ENCODE measurements around the gene ASCC3.

The ASCC3 gene

GRCh38 chr6:100467129-100468015 lies 413.8 kb downstream of the ASCC3 start:
- CTCF ChIA-PET: no interaction called here
- POLR2A ChIA-PET: no interaction called here
- TF ChIP-seq TARDBP (IDR thresholded peaks at IDR 0.05): no peak
- no peak for TF ChIP-seq ELF4 (IDR thresholded peaks at IDR 0.05)
- TF ChIP-seq L3MBTL2 (conservative IDR thresholded peaks at IDR 0.05): no peak
- TF ChIP-seq SP1 (IDR thresholded peaks at IDR 0.05): no peak
- TF ChIP-seq PKNOX1 (IDR thresholded peaks at IDR 0.05): no peak
- TF ChIP-seq BHLHE40 (IDR thresholded peaks at IDR 0.05; ENCODE audit: borderline replicate concordance): no peak
- TF ChIP-seq ARNT (IDR thresholded peaks at IDR 0.05): no peak
- no peak for TF ChIP-seq ZNF384 (IDR thresholded peaks at IDR 0.05)
- no peak for TF ChIP-seq FOXK2 (IDR thresholded peaks at IDR 0.05)
- no peak for TF ChIP-seq HDGF (IDR thresholded peaks at IDR 0.05; ENCODE audit: borderline replicate concordance)
- no peak for TF ChIP-seq FOXM1 (IDR thresholded peaks at IDR 0.05; ENCODE audit: borderline replicate concordance)
- no peak for TF ChIP-seq NFRKB (IDR thresholded peaks at IDR 0.05)
- TF ChIP-seq LEF1 (IDR thresholded peaks at IDR 0.05; ENCODE audit: borderline replicate concordance): no peak
- no peak for TF ChIP-seq FOXA1 (IDR thresholded peaks at IDR 0.05)
- no peak for TF ChIP-seq SUZ12 (IDR thresholded peaks at IDR 0.05)
- DNase-seq (ENCODE audit: extremely low spot score): no peak

- ChIA-PET POLR2A (no interaction called here), CTCF (interaction anchor here (1.4 kb wide), 1 partner anchor 350 kb away, joined by 4 read pairs; no protein-coding TSS in a partner anchor)
- no peak for TF ChIP-seq L3MBTL2 (conservative IDR thresholded peaks at IDR 0.05)
- no peak for TF ChIP-seq ELF4 (IDR thresholded peaks at IDR 0.05)
- no peak for TF ChIP-seq NFRKB (IDR thresholded peaks at IDR 0.05)
- TF ChIP-seq TARDBP (IDR thresholded peaks at IDR 0.05): no peak
- no peak for TF ChIP-seq SUZ12 (IDR thresholded peaks at IDR 0.05)
- TF ChIP-seq BHLHE40 (IDR thresholded peaks at IDR 0.05; ENCODE audit: borderline replicate concordance): no peak
- TF ChIP-seq FOXK2 (IDR thresholded peaks at IDR 0.05): no peak
- TF ChIP-seq SP1 (IDR thresholded peaks at IDR 0.05): no peak
- TF ChIP-seq PKNOX1 (IDR thresholded peaks at IDR 0.05): no peak
- TF ChIP-seq ARNT (IDR thresholded peaks at IDR 0.05): no peak
- TF ChIP-seq HDGF (IDR thresholded peaks at IDR 0.05; ENCODE audit: borderline replicate concordance): no peak
- TF ChIP-seq LEF1 (IDR thresholded peaks at IDR 0.05; ENCODE audit: borderline replicate concordance): no peak
- no peak for TF ChIP-seq FOXA1 (IDR thresholded peaks at IDR 0.05)
- TF ChIP-seq ZNF384 (IDR thresholded peaks at IDR 0.05): no peak
- TF ChIP-seq CTBP1 (IDR thresholded peaks at IDR 0.05; ENCODE audit: borderline replicate concordance): no peak
- TF ChIP-seq FOXM1 (IDR thresholded peaks at IDR 0.05; ENCODE audit: borderline replicate concordance): no peak
- DNase-seq (ENCODE audit: extremely low spot score): no peak
These were observed 414.6 kb downstream of the ASCC3 start for GRCh38 chr6:100466410-100467128.

- ChIA-PET POLR2A (interaction anchor here (1.2 to 1.8 kb wide), 4 partner anchors 90 to 289 kb away, joined by 3 to 10 read pairs (median 4); no protein-coding TSS in a partner anchor), CTCF (interaction anchor here (1.0 to 1.6 kb wide), 3 partner anchors 8 to 359 kb away, joined by 3 to 5 read pairs (median 4); no protein-coding TSS in a partner anchor)
- no peak for DNase-seq (ENCODE audit: extremely low spot score)
- TF ChIP-seq FOXA1 (IDR thresholded peaks at IDR 0.05) (no peak), SUZ12 (IDR thresholded peaks at IDR 0.05) (no peak), ZNF384 (IDR thresholded peaks at IDR 0.05) (no peak), CTBP1 (IDR thresholded peaks at IDR 0.05; ENCODE audit: borderline replicate concordance) (no peak), ARNT (IDR thresholded peaks at IDR 0.05) (no peak), BHLHE40 (IDR thresholded peaks at IDR 0.05; ENCODE audit: borderline replicate concordance) (no peak), FOXK2 (IDR thresholded peaks at IDR 0.05) (no peak), HDGF (IDR thresholded peaks at IDR 0.05; ENCODE audit: borderline replicate concordance) (no peak), TARDBP (IDR thresholded peaks at IDR 0.05) (no peak), LEF1 (IDR thresholded peaks at IDR 0.05; ENCODE audit: borderline replicate concordance) (no peak), FOXM1 (IDR thresholded peaks at IDR 0.05; ENCODE audit: borderline replicate concordance) (no peak), NFRKB (IDR thresholded peaks at IDR 0.05) (no peak), SP1 (IDR thresholded peaks at IDR 0.05) (no peak), PKNOX1 (IDR thresholded peaks at IDR 0.05) (no peak)
These were observed 415.3 kb downstream of the ASCC3 start for GRCh38 chr6:100465701-100466409.

DNA sequence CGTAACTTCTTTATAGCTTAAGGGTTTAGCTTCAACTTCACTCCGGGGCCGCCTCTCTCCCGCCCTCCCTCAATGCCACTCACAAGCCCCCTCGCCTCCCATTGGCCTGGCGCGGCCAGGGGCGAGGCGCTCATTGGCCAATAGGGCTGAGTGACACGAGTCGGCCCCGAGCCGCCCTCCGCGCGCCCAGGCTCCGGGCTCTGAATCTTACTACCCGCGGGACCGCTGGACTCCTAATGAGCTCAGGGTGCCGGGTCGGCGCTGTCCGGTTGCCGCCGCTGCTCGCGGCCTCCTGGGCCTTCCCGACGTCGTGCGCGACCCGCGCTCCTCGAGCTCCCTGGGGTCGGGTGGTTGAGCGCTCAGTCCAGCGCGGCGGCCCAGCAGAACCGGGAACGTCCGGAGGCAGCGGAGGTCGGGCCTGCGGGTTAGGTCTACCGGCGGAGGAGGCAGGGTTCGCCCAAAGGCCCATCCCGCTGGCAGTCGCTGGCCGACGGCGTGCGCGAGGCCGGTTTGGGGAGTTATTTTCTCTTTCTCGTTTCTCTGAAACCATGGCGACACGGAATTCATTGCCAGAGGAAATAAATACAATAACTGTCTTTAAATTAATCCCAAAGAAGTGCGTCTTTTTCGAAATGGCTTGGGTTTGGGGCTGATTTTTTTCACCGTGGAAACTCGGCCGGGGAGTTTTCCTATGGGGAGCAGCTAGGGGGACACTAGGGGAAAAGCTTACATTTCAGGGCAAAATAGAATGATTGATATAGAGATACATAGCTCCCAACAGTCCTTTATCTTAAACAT lies 416.0 kb downstream of the ASCC3 start, which contains the start of gene SIM1:
Gene SIM1, minus strand, starts transcription at position 19 of the 798 bp plus-strand sequence. CDS start 1,453 bp downstream, outside the sequence.
- ChIA-PET CTCF (interaction anchor here (0.7 to 1.6 kb wide), 9 partner anchors 9 to 597 kb away, joined by 3 to 5 read pairs (median 3); no protein-coding TSS in a partner anchor), POLR2A (interaction anchor here (0.6 to 1.8 kb wide), 16 partner anchors 8 to 355 kb away, joined by 3 to 10 read pairs (median 3); no protein-coding TSS in a partner anchor)
- peak; percentile 83 for DNase-seq (ENCODE audit: extremely low spot score)
- no peak for TF ChIP-seq CTBP1 (IDR thresholded peaks at IDR 0.05; ENCODE audit: borderline replicate concordance)
- TF ChIP-seq PKNOX1 (IDR thresholded peaks at IDR 0.05): peak; percentile 99
- no peak for TF ChIP-seq ARNT (IDR thresholded peaks at IDR 0.05)
- peak; percentile 70 for TF ChIP-seq L3MBTL2 (conservative IDR thresholded peaks at IDR 0.05)
- no peak for TF ChIP-seq NFRKB (IDR thresholded peaks at IDR 0.05)
- TF ChIP-seq FOXK2 (IDR thresholded peaks at IDR 0.05): no peak

Data from HEK293T (cell line).